ENCODE measurements around the gene ST13. TPM values are rescaled to one million over a fixed set of nuclear protein-coding genes. Genes with fewer than 3 reads are reported as not detected.
A peak's percentile ranks its signal among the peaks of the same experiment; 100 is the strongest.
"Not testable (repeated sequence)": the region's sequence is repeated elsewhere in the genome, so short reads cannot be mapped to it uniquely, and the experiment has no call there.

ST13 gene
- total RNA-seq, 1 experiment from 2014 or later = 203 TPM

- no peak for DNase-seq (ENCODE audit: low read depth)
Measured at GRCh38 chr22:40844951-40845350, 11.5 kb downstream of the ST13 start.

GRCh38 chr22:40838486-40838885 lies 18.0 kb downstream of the ST13 start:
- DNase-seq (ENCODE audit: low read depth) = no peak

- DNase-seq (ENCODE audit: low read depth) = no peak
Measured at GRCh38 chr22:40834619-40835018, 21.8 kb downstream of the ST13 start.

- DNase-seq (ENCODE audit: low read depth) = no peak
Measured at GRCh38 chr22:40829131-40829530, 27.3 kb downstream of the ST13 start.

- DNase-seq (ENCODE audit: low read depth) = no peak
Measured at GRCh38 chr22:40826984-40827741, 29.3 kb downstream of the ST13 start.

- DNase-seq (ENCODE audit: low read depth) = not testable (repeated sequence)
Measured at GRCh38 chr22:40826292-40826691, 30.1 kb downstream of the ST13 start.

GRCh38 chr22:40823426-40823825 lies 33.0 kb downstream of the ST13 start:
- DNase-seq (ENCODE audit: low read depth) = no peak

- DNase-seq (ENCODE audit: low read depth) = peak; percentile 44
Measured at GRCh38 chr22:40819599-40820140, 36.8 kb downstream of the ST13 start.

GRCh38 chr22:40818747-40819598 lies 37.5 kb downstream of the ST13 start, which contains the start of gene SLC25A17:
TSS of gene SLC25A17 (minus strand) at chr22:40819346. CDS start at chr22:40819248, 98 bp downstream.
- peak; percentile 76 for DNase-seq (ENCODE audit: low read depth)

GRCh38 chr22:40818192-40818746 lies 38.2 kb downstream of the ST13 start:
- DNase-seq (ENCODE audit: low read depth) = no peak

GRCh38 chr22:40817737-40818136 lies 38.7 kb downstream of the ST13 start:
- no peak for DNase-seq (ENCODE audit: low read depth)

GRCh38 chr22:40813912-40814315 lies 42.5 kb downstream of the ST13 start:
- DNase-seq (ENCODE audit: low read depth) = no peak

- no peak for DNase-seq (ENCODE audit: low read depth)
Measured at GRCh38 chr22:40808018-40808841, 48.2 kb downstream of the ST13 start.

GRCh38 chr22:40806711-40807110 lies 49.7 kb downstream of the ST13 start:
- no peak for DNase-seq (ENCODE audit: low read depth)

GRCh38 chr22:40805699-40806203 lies 50.7 kb downstream of the ST13 start:
- no peak for DNase-seq (ENCODE audit: low read depth)

- DNase-seq (ENCODE audit: low read depth) = no peak
Measured at GRCh38 chr22:40805239-40805638, 51.2 kb downstream of the ST13 start.

GRCh38 chr22:40803321-40803720 lies 53.1 kb downstream of the ST13 start:
- DNase-seq (ENCODE audit: low read depth) = no peak

- no peak for DNase-seq (ENCODE audit: low read depth)
Measured at GRCh38 chr22:40799008-40799407, 57.4 kb downstream of the ST13 start.

- peak; percentile 22 for DNase-seq (ENCODE audit: low read depth)
Measured at GRCh38 chr22:40797427-40797826, 59.0 kb downstream of the ST13 start.

- DNase-seq (ENCODE audit: low read depth) = no peak
Measured at GRCh38 chr22:40792451-40792850, 64.0 kb downstream of the ST13 start.

- peak; percentile 12 for DNase-seq (ENCODE audit: low read depth)
Measured at GRCh38 chr22:40791241-40791640, 65.2 kb downstream of the ST13 start.

Data from LHCN-M2 (cell line).